Endothelial cell of umbilical vein (primary cell): ENCODE results near the gene PDHB. TPM values are rescaled to one million over a fixed set of nuclear protein-coding genes. Genes with fewer than 3 reads are reported as not detected.

Source experiments
- BruUV-seq: library from RNA; stranded (reverse); fragments of 400-500 nt; replicated peaks from 2 replicates; lab custom pipeline; 2021; lab: Mats Ljungman, UMichigan
- CTCF ChIA-PET: fragments of 300-600, 350-600 bp; sonication (Branson Sonifier 250); formaldehyde crosslinking; loops from one replicate; lab custom pipeline; 2021; ENCODE audit warnings: antibody characterized with exemption, inconsistent platforms; lab: Charles Lee
- POLR2A ChIA-PET: fragments of 300-600, 350-600 bp; sonication (Branson Sonifier 250); formaldehyde crosslinking; loops from one replicate; lab custom pipeline; 2021; ENCODE audit warnings: antibody characterized with exemption, inconsistent platforms; lab: Charles Lee
- DNase-seq: peaks from one replicate; pipeline ENCODE4 v3.0.0-alpha.2; 2011; ENCODE audit warnings: low read depth, low spot score
- FAIRE-seq: peaks from 2 replicates; lab custom pipeline; 2011; peaks lifted over from hg19 to GRCh38; lab: Jason Lieb, UNC
- H2AFZ ChIP-seq: 2 replicates; pipeline ENCODE4 v1.6.0; 2012; ENCODE audit warnings: low read depth, low read length, control low read depth, inconsistent platforms
- H3K27ac ChIP-seq: 2 replicates; pipeline ENCODE4 v1.5.1; 2011; ENCODE audit warnings: low read depth, mild to moderate bottlenecking, control low read depth, low read length, moderate library complexity; ENCODE audit not compliant: insufficient read depth
- H3K27me3 ChIP-seq, 2 experiments: 2 replicates each; pipeline versions ENCODE4 v1.6.0 to v1.6.1; 2011; ENCODE audit warnings: low read length in 2 of 2, mixed read lengths in 1 of 2; ENCODE audit not compliant: control insufficient read depth in 2 of 2, insufficient read depth in 2 of 2
- H3K36me3 ChIP-seq, 2 experiments: 2 replicates in 1 of 2; 3 replicates in 1 of 2; pipeline ENCODE4 v1.5.1; 2011; ENCODE audit warnings: low read length in 2 of 2, mild to moderate bottlenecking in 1 of 2, moderate library complexity in 1 of 2; ENCODE audit not compliant: control insufficient read depth in 2 of 2, insufficient read depth in 2 of 2; ENCODE audit errors: extremely low read depth in 1 of 2
- H3K4me1 ChIP-seq: 3 replicates; pipeline ENCODE4 v1.5.1; 2011; ENCODE audit warnings: mild to moderate bottlenecking, low read length; ENCODE audit not compliant: control insufficient read depth, insufficient read depth; ENCODE audit errors: extremely low read depth
- H3K4me2 ChIP-seq: 2 replicates; pipeline ENCODE4 v1.6.1; 2011; ENCODE audit warnings: low read length, control low read depth, mixed read lengths; ENCODE audit not compliant: insufficient read depth
- H3K4me3 ChIP-seq, 3 experiments: fragments of 200-600 bp in 1 of 3; sonication (generic), shearing (Covaris generic) in 1 of 3; replicated peaks in 1 of 3; 2 replicates each; pipeline ENCODE4 v1.5.1; 2011 to 2016; ENCODE audit warnings: control low read depth in 3 of 3, low read length in 3 of 3, mild to moderate bottlenecking in 2 of 3, inconsistent platforms in 1 of 3, low read depth in 1 of 3, moderate library complexity in 1 of 3; ENCODE audit not compliant: insufficient read depth in 1 of 3
- H3K79me2 ChIP-seq: 2 replicates; pipeline ENCODE4 v1.6.0; 2012; ENCODE audit warnings: low read length, inconsistent platforms; ENCODE audit not compliant: control insufficient read depth, insufficient read depth
- H3K9ac ChIP-seq: replicated peaks from 2 replicates; pipeline ENCODE3; 2011; ENCODE audit warnings: low read length, control low read depth; ENCODE audit not compliant: insufficient read depth; ENCODE audit errors: extremely low read depth
- H3K9me1 ChIP-seq: replicated peaks from 3 replicates; pipeline ENCODE4 v1.6.0; 2011; ENCODE audit warnings: mild to moderate bottlenecking, low read length; ENCODE audit not compliant: control insufficient read depth, insufficient read depth; ENCODE audit errors: extremely low read depth
- H3K9me3 ChIP-seq: replicated peaks from 2 replicates; pipeline ENCODE4 v1.5.1; 2012; ENCODE audit warnings: low read length, inconsistent platforms; ENCODE audit not compliant: control insufficient read depth, insufficient read depth
- H4K20me1 ChIP-seq: replicated peaks from 2 replicates; pipeline ENCODE3; 2011; ENCODE audit warnings: mild to moderate bottlenecking, low read length; ENCODE audit not compliant: control insufficient read depth, insufficient read depth; ENCODE audit errors: extremely low read depth
- CTCF ChIP-seq, 2 donors: IDR thresholded peaks; 1 replicate in 1 of 2; 2 replicates in 1 of 2; pipeline ENCODE4 v1.5.1; 2011; ENCODE audit warnings: low read length in 2 of 2, mild to moderate bottlenecking in 2 of 2, moderate library complexity in 2 of 2, control low read depth in 1 of 2, inconsistent platforms in 1 of 2, low read depth in 1 of 2; ENCODE audit not compliant: insufficient read depth in 1 of 2; ENCODE audit errors: extremely low read depth in 1 of 2
- EZH2 ChIP-seq: IDR thresholded peaks from 2 replicates; pipeline ENCODE4 v1.6.1; 2012; ENCODE audit warnings: borderline replicate concordance, low read depth, mild to moderate bottlenecking, moderate library complexity, low read length, inconsistent platforms; ENCODE audit not compliant: severe bottlenecking
- FOS ChIP-seq: IDR thresholded peaks from 2 replicates; pipeline ENCODE4 v1.6.1; 2011; ENCODE audit warnings: mild to moderate bottlenecking, low read length, moderate library complexity, borderline replicate concordance; ENCODE audit not compliant: insufficient read depth
- MYC ChIP-seq: IDR thresholded peaks from one replicate; pipeline ENCODE4 v1.6.1; 2011; ENCODE audit warnings: mild to moderate bottlenecking, low read depth, low read length
- dilution Hi-C: fragments of 300-500 bp; cut with MboI; formaldehyde crosslinking; loops from one replicate; pipeline ENCODE4 v1.15.0; 2019; ENCODE audit warnings: low sequenced_read_pairs; ENCODE audit not compliant: extremely low pct_ligation_motif_present
- intact Hi-C: fragments of 100-400 bp; cut with micrococcal nuclease; formaldehyde crosslinking; loops from one replicate; pipeline ENCODE4 v1.10.0; 2022
- polyA plus RNA-seq, 4 experiments: library from polyadenylated mRNA; depleted of rRNA in 3 of 4; stranded (reverse) in 3 of 4; unstranded in 1 of 4; fragments of >200 nt; gene quantifications; 2 replicates each; pipeline versions ENCODE4 v1.2.1 to v1.2.3, GENCODE V29; 2011 to 2012; ENCODE audit warnings: missing spikeins in 1 of 4
- total RNA-seq: library from RNA; stranded (reverse); gene quantifications from 2 replicates; pipeline ENCODE4 v1.2.3, GENCODE V29; 2021

Gene PDHB
- total and polyA plus RNA-seq, 2 donors (not counting 3 experiments of a cell fraction or from before 2014, with no cell fraction given): 50.8 to 60.8 TPM

GRCh38 chr3:58403513-58404109, 30.0 kb downstream of the PDHB start:
- H3K9me3 ChIP-seq: no peaks in the 10 kb centered on the region
- no peaks in the 10 kb centered on the region for H3K4me1 ChIP-seq
- no peaks in the 10 kb centered on the region for H4K20me1 ChIP-seq
- dilution Hi-C loops (no loop called here), intact Hi-C loops (no loop called here)
- H3K27me3 ChIP-seq: no peaks in the 10 kb centered on the region
- no peak overlapping the region for H3K9ac ChIP-seq
- no peaks in the 10 kb centered on the region for H3K9me1 ChIP-seq
- FAIRE-seq: no peak
- DNase-seq: no peak
- TF ChIP-seq CTCF (IDR thresholded peaks at IDR 0.05; ENCODE audit: extremely low read depth in 1 of 2, insufficient read depth in 1 of 2, low read depth in 1 of 2, low read length in 2 of 2): no peak
- no peak for TF ChIP-seq MYC
- TF ChIP-seq EZH2: no peak
- no peak for TF ChIP-seq FOS
- no peak overlapping the region for H3K4me3 ChIP-seq
- no peaks in the 10 kb centered on the region for H3K79me2 ChIP-seq
- H3K4me2 ChIP-seq: no peak overlapping the region
- ChIA-PET CTCF (no interaction called here), POLR2A (no interaction called here)
- no peak overlapping the region for H3K27ac ChIP-seq
- H3K36me3 ChIP-seq: peaks cover 0 to 7% of the 10 kb centered on the region in 2 experiments
- H2AFZ ChIP-seq: no peak overlapping the region
- no TSS peak for BruUV-seq
